GM12878 (cell line): ENCODE results near the gene NELL1. TPM values are rescaled to one million over a fixed set of nuclear protein-coding genes. Genes with fewer than 3 reads are reported as not detected.

Source experiments
- ATAC-seq: fragments of 200-7000 bp; cut with Tn5 transposase; 3 replicates; pipeline ENCODE4 v1.9.1; 2020; ENCODE audit warnings: mild to moderate bottlenecking, moderate library complexity
- BruUV-seq: library from RNA; stranded (reverse); fragments of 400-500 nt; replicated peaks from 2 replicates; lab custom pipeline; 2021; lab: Mats Ljungman, UMichigan
- CTCF ChIA-PET: fragments of 300-600 bp; sonication (Branson Sonifier 250); formaldehyde crosslinking; extraction: SDS; loops from one replicate; lab custom pipeline; 2021; ENCODE audit warnings: inconsistent platforms; lab: Yijun Ruan, JAX
- POLR2A ChIA-PET: fragments of 350-600 bp; formaldehyde crosslinking; extraction: SDS; loops from one replicate; lab custom pipeline; 2021; ENCODE audit warnings: inconsistent platforms; lab: Charles Lee
- RAD21 ChIA-PET: fragments of 300-600 bp; sonication (Branson Sonifier 250); formaldehyde crosslinking; loops from one replicate; lab custom pipeline; 2023; ENCODE audit warnings: antibody characterized with exemption; ENCODE audit not compliant: unreplicated experiment; lab: Charles Lee
- SMC1A ChIA-PET: fragments of 300-600 bp; sonication (Branson Sonifier 250); formaldehyde crosslinking; loops from one replicate; lab custom pipeline; 2023; ENCODE audit not compliant: unreplicated experiment, uncharacterized antibody; lab: Charles Lee
- DNase-seq: peaks from one replicate; pipeline ENCODE4 v3.0.0-alpha.2; 2011; ENCODE audit warnings: low read depth, low spot score
- FAIRE-seq: peaks from 3 replicates; lab custom pipeline; 2011; peaks lifted over from hg19 to GRCh38; lab: Jason Lieb, UNC
- H2AFZ ChIP-seq: 2 replicates; pipeline ENCODE4 v1.6.0; 2011; ENCODE audit warnings: low read depth, low read length, control low read depth; ENCODE audit not compliant: control insufficient read depth
- H3K27ac ChIP-seq: 2 replicates; pipeline ENCODE4 v1.5.1; 2011; ENCODE audit warnings: control low read depth; ENCODE audit not compliant: control insufficient read depth, insufficient read depth
- H3K27me3 ChIP-seq, 2 experiments: replicated peaks in 1 of 2; 2 replicates each; pipeline versions ENCODE4 v1.6.0 to v1.6.1; 2011; ENCODE audit warnings: low read length in 1 of 2; ENCODE audit not compliant: control insufficient read depth in 2 of 2, insufficient read depth in 2 of 2
- H3K36me3 ChIP-seq, 2 experiments: 2 replicates each; pipeline ENCODE4 v1.5.1; 2011; ENCODE audit warnings: low read length in 1 of 2; ENCODE audit not compliant: control insufficient read depth in 2 of 2, insufficient read depth in 2 of 2
- H3K4me1 ChIP-seq: 2 replicates; pipeline ENCODE4 v1.6.1; 2011; ENCODE audit warnings: mild to moderate bottlenecking, low read length, moderate library complexity, mixed read lengths; ENCODE audit not compliant: control insufficient read depth, insufficient read depth
- H3K4me2 ChIP-seq: 2 replicates; pipeline ENCODE4 v1.6.0; 2011; ENCODE audit warnings: control low read depth; ENCODE audit not compliant: control insufficient read depth, insufficient read depth
- H3K4me3 ChIP-seq: fragments of 200-600 bp; sonication (generic); 2 replicates; pipeline ENCODE4 v1.5.1; 2016
- H3K79me2 ChIP-seq: 2 replicates; pipeline ENCODE4 v1.6.0; 2011; ENCODE audit warnings: low read length; ENCODE audit not compliant: control insufficient read depth, insufficient read depth
- H3K9ac ChIP-seq: 2 replicates; pipeline ENCODE4 v1.8.0; 2011; ENCODE audit warnings: low read length, control low read depth, mixed read lengths; ENCODE audit not compliant: control insufficient read depth, insufficient read depth
- H3K9me3 ChIP-seq: replicated peaks from 3 replicates; pipeline ENCODE4 v1.5.1; 2011; ENCODE audit warnings: mild to moderate bottlenecking, low read length; ENCODE audit not compliant: control insufficient read depth, insufficient read depth
- H4K20me1 ChIP-seq: 2 replicates; pipeline ENCODE4 v1.6.0; 2011; ENCODE audit not compliant: control insufficient read depth, insufficient read depth
- ATF2 ChIP-seq: IDR thresholded peaks from 2 replicates; pipeline ENCODE4 v1.6.1; 2012; ENCODE audit warnings: low read length, inconsistent platforms
- ATF3 ChIP-seq: IDR thresholded peaks from 2 replicates; pipeline ENCODE4 v1.6.1; 2011; ENCODE audit warnings: low read depth, mild to moderate bottlenecking, low read length, moderate library complexity, borderline replicate concordance; ENCODE audit errors: extremely low read depth
- BHLHE40 ChIP-seq, 2 experiments: fragments of 450-650 bp in 1 of 2; IDR thresholded peaks; 2 replicates each; pipeline ENCODE4 v1.6.1; 2011 to 2017; ENCODE audit warnings: low read depth in 2 of 2, borderline replicate concordance in 1 of 2, improper control_type of control experiment in 1 of 2, low read length in 1 of 2, mild to moderate bottlenecking in 1 of 2
- CHD1 ChIP-seq: IDR thresholded peaks from 2 replicates; pipeline ENCODE4 v1.6.1; 2012; ENCODE audit warnings: low read depth, low read length, improper control_type of control experiment
- CHD4 ChIP-seq: fragments of 200-600 bp; sonication (generic); IDR thresholded peaks from 2 replicates; pipeline ENCODE4 v1.6.1; 2016; ENCODE audit warnings: mild to moderate bottlenecking
- CUX1 ChIP-seq: IDR thresholded peaks from 2 replicates; pipeline ENCODE4 v1.6.1; 2012; ENCODE audit warnings: improper control_type of control experiment, low read depth, low read length; ENCODE audit not compliant: insufficient replicate concordance
- EP300 ChIP-seq, 2 experiments: fragments of 150-350 bp in 1 of 2; IDR thresholded peaks; 2 replicates each; pipeline ENCODE4 v1.6.1; 2011 to 2012; ENCODE audit warnings: low read depth in 2 of 2, low read length in 2 of 2, borderline replicate concordance in 1 of 2, improper control_type of control experiment in 1 of 2, inconsistent platforms in 1 of 2; ENCODE audit not compliant: control insufficient read depth in 1 of 2
- FOS ChIP-seq: IDR thresholded peaks from 3 replicates; pipeline ENCODE4 v1.6.1; 2011; ENCODE audit warnings: borderline replicate concordance; ENCODE audit not compliant: insufficient read length; ENCODE audit errors: extremely low read depth
- GATAD2B ChIP-seq: fragments of 450-650 bp; conservative IDR thresholded peaks from 2 replicates; pipeline ENCODE4 v1.6.1; 2017; ENCODE audit warnings: low read depth, mild to moderate bottlenecking, moderate library complexity
- KAT2A ChIP-seq: conservative IDR thresholded peaks from 2 replicates; pipeline ENCODE4 v1.6.1; 2011; ENCODE audit warnings: low read depth, low read length; ENCODE audit not compliant: control insufficient read depth
- MLLT1 ChIP-seq: fragments of 450-650 bp; IDR thresholded peaks from 2 replicates; pipeline ENCODE4 v1.6.1; 2016; ENCODE audit warnings: mild to moderate bottlenecking
- NR2F1 ChIP-seq: fragments of 450-650 bp; conservative IDR thresholded peaks from 2 replicates; pipeline ENCODE4 v1.6.1; 2017; ENCODE audit warnings: mild to moderate bottlenecking
- SMC3 ChIP-seq: IDR thresholded peaks from 2 replicates; pipeline ENCODE4 v1.6.1; 2011; ENCODE audit warnings: low read length, improper control_type of control experiment, borderline replicate concordance
- SPI1 ChIP-seq: IDR thresholded peaks from 2 replicates; pipeline ENCODE4 v1.6.1; 2011; ENCODE audit warnings: low read depth, mild to moderate bottlenecking, low read length, moderate library complexity, borderline replicate concordance; ENCODE audit not compliant: insufficient read depth
- SUZ12 ChIP-seq: fragments of 200-600 bp; sonication (generic); IDR thresholded peaks from one replicate; pipeline ENCODE4 v1.6.1; 2018; ENCODE audit warnings: antibody characterized with exemption, mild to moderate bottlenecking; ENCODE audit not compliant: unreplicated experiment
- ZNF274 ChIP-seq: IDR thresholded peaks from one replicate; pipeline ENCODE4 v1.8.0; 2011; ENCODE audit not compliant: insufficient read length, insufficient read depth
- WGBS: methylation state at CpG from one replicate; pipeline ENCODE4 v1.1.6; 2016; ENCODE audit warnings: low lambda C conversion rate; ENCODE audit not compliant: insufficient replicate concordance, insufficient coverage; ENCODE audit errors: missing lambda C conversion rate; 5-methylcytosine and 5-hydroxymethylcytosine counted together
- in situ Hi-C: fragments of 300-500 bp; cut with MboI; formaldehyde crosslinking; loops from 9 replicates; pipeline ENCODE4 v1.14.3; 2018; ENCODE audit warnings: mixed read lengths
- intact Hi-C: fragments of 100-400 bp; cut with micrococcal nuclease; formaldehyde crosslinking; loops from one replicate; pipeline ENCODE4 v1.14.2; 2022; ENCODE audit not compliant: unreplicated experiment
- polyA plus RNA-seq, 11 experiments: library from polyadenylated mRNA; depleted of rRNA in 4 of 11; unstranded in 6 of 11; stranded (reverse) in 5 of 11; fragments of >200 nt; fragmentation: Nextera tagmentation in 4 of 11; fragmentation: Illumina TruSeq in 1 of 11; extraction: Ambion mirVana in 4 of 11; extraction: Trizol in 1 of 11; gene quantifications; 1 replicate in 1 of 11; 2 replicates in 10 of 11; pipeline versions ENCODE4 v1.2.1 to v1.2.3, GENCODE V29; 2011 to 2016; ENCODE audit warnings: inconsistent platforms in 2 of 11, missing spikeins in 2 of 11, low read depth in 1 of 11
- total RNA-seq, 4 experiments: library from RNA; depleted of rRNA in 3 of 4; stranded (reverse); fragments of >200 nt in 3 of 4; fragmentation: Illumina TruSeq in 1 of 4; extraction: Trizol in 1 of 4; gene quantifications; 2 replicates each; pipeline versions ENCODE4 v1.2.1 to v1.2.3, GENCODE V29; 2013 to 2021

NELL1 gene
- total and polyA plus RNA-seq, 10 of the 15 experiments (the other 5 are each of a cell fraction or from before 2014, with no cell fraction given): 0.02 to 0.12 TPM; not detected in 8

GRCh38 chr11:21285104-21285503, 615.7 kb downstream of the NELL1 start:
- Histone ChIP-seq H3K79me2 (no peaks in the 10 kb centered on the region), H3K9me3 (no peaks in the 10 kb centered on the region), H3K27me3 (no peaks in the 10 kb centered on the region), H3K4me3 (no peak overlapping the region), H3K4me2 (no peak overlapping the region), H3K27ac (no peak overlapping the region), H4K20me1 (no peaks in the 10 kb centered on the region), H3K36me3 (no peaks in the 10 kb centered on the region), H2AFZ (no peak overlapping the region), H3K9ac (no peak overlapping the region), H3K4me1 (no peaks in the 10 kb centered on the region)
- ChIA-PET SMC1A (no interaction called here), CTCF (no interaction called here), RAD21 (no interaction called here), POLR2A (no interaction called here)
- WGBS: 0% methylated on average over 2 of the region's 2 CpGs
- intact Hi-C loops: no loop called here
- no TSS peak for BruUV-seq
- ATAC-seq: no peak
- no peak for DNase-seq
- no peak for FAIRE-seq
- in situ Hi-C loops: no loop called here
- TF ChIP-seq SUZ12 (no peak), FOS (no peak), SPI1 (no peak), EP300 (IDR thresholded peaks at IDR 0.05; ENCODE audit: borderline replicate concordance in 1 of 2, control insufficient read depth in 1 of 2, low read depth in 2 of 2, low read length in 2 of 2) (no peak), KAT2A (no peak), ZNF274 (no peak), ATF2 (no peak), MLLT1 (no peak), BHLHE40 (IDR thresholded peaks at IDR 0.05; ENCODE audit: borderline replicate concordance in 1 of 2, low read depth in 2 of 2, low read length in 1 of 2) (no peak), CHD4 (no peak), CHD1 (no peak), NR2F1 (no peak), SMC3 (no peak), GATAD2B (no peak), CUX1 (no peak), ATF3 (no peak)
